K562 (cell line): Measurements from ENCODE around the gene IL6R. TPM values are rescaled to one million over a fixed set of nuclear protein-coding genes. Genes with fewer than 3 reads are reported as not detected.

Experiments used
- ATAC-seq: fragments of 200-7000 bp; cut with Tn5 transposase; 3 replicates; pipeline ENCODE4 v1.9.1; 2020; ENCODE audit warnings: moderate library complexity
- BruUV-seq: library from RNA; stranded (reverse); fragments of 400-500 nt; replicated peaks from 2 replicates; lab custom pipeline; 2021; lab: Mats Ljungman, UMichigan
- CTCF ChIA-PET: fragments of 300-600 bp; formaldehyde crosslinking; extraction: SDS; loops from one replicate; lab custom pipeline; 2021; ENCODE audit warnings: low intra/inter-chr PET ratio; lab: Yijun Ruan, JAX
- POLR2A ChIA-PET: fragments of 300-600, 350-650 bp; sonication (Branson Sonifier 250); formaldehyde crosslinking; extraction: SDS; loops from one replicate; lab custom pipeline; 2021; ENCODE audit warnings: antibody characterized with exemption, inconsistent platforms; lab: Yijun Ruan, JAX
- DNase-seq, 4 experiments: peaks; one replicate each; pipeline versions ENCODE4 v3.0.0 to v3.0.0-alpha.2; 2011 to 2018; ENCODE audit warnings: low spot score in 3 of 4, mixed read lengths in 3 of 4; ENCODE audit errors: extremely low read depth in 1 of 4
- FAIRE-seq: peaks from 2 replicates; lab custom pipeline; 2011; peaks lifted over from hg19 to GRCh38; lab: Jason Lieb, UNC
- H2AFZ ChIP-seq: 2 replicates; pipeline ENCODE4 v1.6.0; 2011; ENCODE audit warnings: low read depth, low read length, control low read depth, inconsistent platforms
- H3K27ac ChIP-seq: fragments of 200-600 bp; 3 replicates; pipeline ENCODE4 v1.8.0; 2011; ENCODE audit warnings: low read depth, mild to moderate bottlenecking, control low read depth, inconsistent platforms, low read length, moderate library complexity, mixed read lengths; ENCODE audit errors: extremely low read depth
- H3K27me3 ChIP-seq, 2 experiments: fragments of 300-600 bp in 1 of 2; 2 replicates in 1 of 2; 3 replicates in 1 of 2; pipeline versions ENCODE4 v1.6.0 to v1.8.0; 2011; ENCODE audit warnings: inconsistent platforms in 2 of 2, low read length in 2 of 2, mild to moderate bottlenecking in 1 of 2, mixed read lengths in 1 of 2, moderate library complexity in 1 of 2; ENCODE audit not compliant: control insufficient read depth in 2 of 2, insufficient read depth in 2 of 2
- H3K36me3 ChIP-seq: fragments of 300-600 bp; 3 replicates; pipeline ENCODE4 v1.8.0; 2011; ENCODE audit warnings: mild to moderate bottlenecking, low read length, inconsistent platforms; ENCODE audit not compliant: control insufficient read depth, insufficient read depth
- H3K4me1 ChIP-seq, 2 experiments: fragments of 200-600 bp in 1 of 2; replicated peaks in 1 of 2; 2 replicates in 1 of 2; 3 replicates in 1 of 2; pipeline versions ENCODE4 v1.5.1 to v1.8.0; 2011; ENCODE audit warnings: inconsistent platforms in 2 of 2, low read length in 2 of 2, mild to moderate bottlenecking in 1 of 2, mixed read lengths in 1 of 2, moderate library complexity in 1 of 2; ENCODE audit not compliant: control insufficient read depth in 2 of 2, insufficient read depth in 2 of 2
- H3K4me2 ChIP-seq: 2 replicates; pipeline ENCODE4 v1.6.1; 2011; ENCODE audit warnings: low read length, control low read depth, inconsistent platforms, mixed read lengths; ENCODE audit not compliant: insufficient read depth
- H3K4me3 ChIP-seq: fragments of 200-600 bp; sonication (generic), shearing (Covaris generic); 2 replicates; pipeline ENCODE4 v1.5.1; 2016; ENCODE audit warnings: control low read depth, inconsistent platforms
- H3K79me2 ChIP-seq: fragments of 200-600 bp; 3 replicates; pipeline ENCODE4 v1.8.0; 2011; ENCODE audit warnings: low read length, inconsistent platforms; ENCODE audit not compliant: control insufficient read depth, insufficient read depth
- H3K9ac ChIP-seq, 2 experiments: 2 replicates each; pipeline versions ENCODE4 v1.6.0 to v1.6.1; 2011; ENCODE audit warnings: low read depth in 2 of 2, low read length in 2 of 2, control low read depth in 1 of 2, inconsistent platforms in 1 of 2, mild to moderate bottlenecking in 1 of 2, mixed read lengths in 1 of 2; ENCODE audit not compliant: insufficient read depth in 1 of 2
- H3K9me1 ChIP-seq: one replicate; pipeline ENCODE4 v1.6.0; 2011; ENCODE audit warnings: inconsistent platforms, mild to moderate bottlenecking, low read length, moderate library complexity; ENCODE audit not compliant: control insufficient read depth, insufficient read depth
- H3K9me3 ChIP-seq: replicated peaks from 2 replicates; pipeline ENCODE4 v1.5.1; 2011; ENCODE audit warnings: low read depth, low read length, inconsistent platforms; ENCODE audit not compliant: control insufficient read depth, insufficient read depth
- H4K20me1 ChIP-seq: replicated peaks from 2 replicates; pipeline ENCODE4 v1.6.1; 2011; ENCODE audit warnings: low read length, inconsistent platforms, mixed read lengths; ENCODE audit not compliant: control insufficient read depth, insufficient read depth
- FOXA1 ChIP-seq: fragments of 450-650 bp; IDR thresholded peaks from 2 replicates; pipeline ENCODE4 v1.6.1; 2016; ENCODE audit warnings: mild to moderate bottlenecking, borderline replicate concordance
- POLR2A ChIP-seq: fragments of 450-650 bp; conservative IDR thresholded peaks from 2 replicates; pipeline ENCODE4 v1.6.1; 2016
- SMAD2 ChIP-seq: fragments of 150-350 bp; IDR thresholded peaks from 2 replicates; pipeline ENCODE4 v1.6.1; 2014; ENCODE audit warnings: low read depth, mild to moderate bottlenecking, low read length
- ZBTB49 ChIP-seq: sonication (generic); formaldehyde crosslinking; IDR thresholded peaks from 2 replicates; pipeline ENCODE4 v1.8.0; 2022; ENCODE audit warnings: missing genetic modification reagents, mild to moderate bottlenecking, borderline replicate concordance
- ZFP1 ChIP-seq: fragments of 450-650 bp; formaldehyde crosslinking; IDR thresholded peaks from 2 replicates; pipeline ENCODE4 v1.4.0; 2020; ENCODE audit warnings: mild to moderate bottlenecking, mixed read lengths
- ZFP30 ChIP-seq: fragments of 250-450 bp; sonication (Bioruptor Pico); IDR thresholded peaks from 2 replicates; pipeline ENCODE4 v1.8.0; 2022; ENCODE audit warnings: moderate library complexity, mild to moderate bottlenecking, inconsistent platforms, borderline replicate concordance
- WGBS: fragments of 100-300 bp; shearing (Covaris generic); methylation state at CpG from one replicate; pipeline ENCODE4 v1.1.6; 2016; ENCODE audit warnings: low coverage, mixed read lengths; ENCODE audit not compliant: insufficient coverage; ENCODE audit errors: missing lambda C conversion rate; 5-methylcytosine and 5-hydroxymethylcytosine counted together
- in situ Hi-C: fragments of 300-500 bp; cut with MboI; formaldehyde crosslinking; loops from 4 replicates; pipeline ENCODE4 v1.15.0; 2018; ENCODE audit warnings: inconsistent platforms, mixed read lengths
- intact Hi-C: fragments of 100-400 bp; cut with micrococcal nuclease; formaldehyde crosslinking; loops from 2 replicates; pipeline ENCODE4 v1.14.2; 2022
- polyA plus RNA-seq, 8 experiments: library from polyadenylated mRNA; depleted of rRNA in 4 of 8; stranded (reverse) in 5 of 8; unstranded in 3 of 8; fragments of >200 nt; fragmentation: Nextera tagmentation in 2 of 8; fragmentation: Illumina TruSeq in 1 of 8; extraction: Ambion mirVana in 2 of 8; extraction: Trizol in 1 of 8; gene quantifications; 2 replicates each; pipeline versions ENCODE4 v1.2.1 to v1.2.3, GENCODE V29; 2011 to 2014; ENCODE audit warnings: inconsistent platforms in 1 of 8, missing spikeins in 1 of 8
- total RNA-seq, 7 experiments: library from RNA; depleted of rRNA in 6 of 7; stranded (reverse); fragments of >200 nt in 6 of 7; fragmentation: Illumina TruSeq in 2 of 7; extraction: Trizol in 2 of 7; gene quantifications; 2 replicates each; pipeline versions ENCODE4 v1.2.1 to v1.2.3, GENCODE V29; 2011 to 2021; ENCODE audit warnings: low replicate concordance in 1 of 7
- TF ChIP-seq, protein P1 (sequence below): fragments of 250-450 bp; sonication (Bioruptor Pico); IDR thresholded peaks from 2 replicates; pipeline ENCODE4 v1.8.0; 2022; ENCODE audit warnings: inconsistent platforms

Gene IL6R
- total and polyA plus RNA-seq, 9 of the 15 experiments (the other 6 are each of a cell fraction or from before 2014, with no cell fraction given), result 0.05 to 1.1 (median 0.11) TPM; not detected in 2

DNA sequence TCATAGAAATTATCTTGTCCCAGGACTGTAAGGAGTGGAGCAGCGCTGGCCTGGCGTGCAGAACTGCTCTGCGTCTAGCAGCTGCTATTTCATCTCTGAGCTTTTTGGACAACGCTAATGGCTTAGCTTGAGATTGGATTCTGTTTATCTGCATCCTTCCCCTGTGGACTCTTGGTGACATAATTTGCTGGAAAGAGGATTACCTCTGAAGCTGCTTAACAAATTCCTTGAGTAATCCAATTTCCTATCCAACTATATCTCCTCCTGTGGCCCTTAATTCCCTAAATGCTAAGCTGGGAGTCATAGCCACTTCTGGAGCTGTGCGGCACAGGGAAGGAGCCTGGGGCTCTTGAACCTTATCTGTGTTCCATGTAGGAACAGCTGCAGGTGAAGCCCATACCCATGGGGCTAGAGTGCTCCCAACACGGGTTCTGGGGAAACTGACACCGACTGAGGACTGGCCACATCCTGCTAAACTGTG is 43.2 kb downstream of the IL6R start:
- intact Hi-C loops, result no loop called here
- no TSS peak for BruUV-seq
- H3K4me1 ChIP-seq, result no peaks in the 10 kb centered on the region
- H3K4me3 ChIP-seq, result no peak overlapping the region
- POLR2A ChIA-PET, result interaction anchor here (0.5 to 1.0 kb wide), 5 partner anchors 21 to 808 kb away, joined by 3 to 4 read pairs (median 3); no protein-coding TSS in a partner anchor
- TF ChIP-seq ZFP30 (CRISPR knock-in tag) (no peak), SMAD2 (no peak), FOXA1 (no peak), ZBTB49 (CRISPR knock-in tag) (no peak), POLR2A (no peak), ZFP1 (CRISPR knock-in tag) (no peak)
- TF ChIP-seq, protein P1, sequence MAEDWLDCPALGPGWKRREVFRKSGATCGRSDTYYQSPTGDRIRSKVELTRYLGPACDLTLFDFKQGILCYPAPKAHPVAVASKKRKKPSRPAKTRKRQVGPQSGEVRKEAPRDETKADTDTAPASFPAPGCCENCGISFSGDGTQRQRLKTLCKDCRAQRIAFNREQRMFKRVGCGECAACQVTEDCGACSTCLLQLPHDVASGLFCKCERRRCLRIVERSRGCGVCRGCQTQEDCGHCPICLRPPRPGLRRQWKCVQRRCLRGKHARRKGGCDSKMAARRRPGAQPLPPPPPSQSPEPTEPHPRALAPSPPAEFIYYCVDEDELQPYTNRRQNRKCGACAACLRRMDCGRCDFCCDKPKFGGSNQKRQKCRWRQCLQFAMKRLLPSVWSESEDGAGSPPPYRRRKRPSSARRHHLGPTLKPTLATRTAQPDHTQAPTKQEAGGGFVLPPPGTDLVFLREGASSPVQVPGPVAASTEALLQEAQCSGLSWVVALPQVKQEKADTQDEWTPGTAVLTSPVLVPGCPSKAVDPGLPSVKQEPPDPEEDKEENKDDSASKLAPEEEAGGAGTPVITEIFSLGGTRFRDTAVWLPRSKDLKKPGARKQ (CRISPR knock-in tag), result no peak
- H3K79me2 ChIP-seq, result no peaks in the 10 kb centered on the region
- CTCF ChIA-PET, result no interaction called here
- H3K27ac ChIP-seq, result no peak overlapping the region
- H3K9me1 ChIP-seq, result no peaks in the 10 kb centered on the region
- no peak overlapping the region for H3K9ac ChIP-seq
- H3K36me3 ChIP-seq, result no peaks in the 10 kb centered on the region
- ATAC-seq (no peak), DNase-seq (no peak), FAIRE-seq (peak; percentile 11)
- no peaks in the 10 kb centered on the region for H3K9me3 ChIP-seq
- in situ Hi-C loops, result no loop called here
- no peak overlapping the region for H3K4me2 ChIP-seq
- H2AFZ ChIP-seq, result no peak overlapping the region
- 3% methylated on average over 7 of the region's 7 CpGs for WGBS
- H3K27me3 ChIP-seq, result peaks cover 31 to 63% of the 10 kb centered on the region in 2 experiments
- no peaks in the 10 kb centered on the region for H4K20me1 ChIP-seq
